ENCODE measurements around the gene CARD9.

DNA sequence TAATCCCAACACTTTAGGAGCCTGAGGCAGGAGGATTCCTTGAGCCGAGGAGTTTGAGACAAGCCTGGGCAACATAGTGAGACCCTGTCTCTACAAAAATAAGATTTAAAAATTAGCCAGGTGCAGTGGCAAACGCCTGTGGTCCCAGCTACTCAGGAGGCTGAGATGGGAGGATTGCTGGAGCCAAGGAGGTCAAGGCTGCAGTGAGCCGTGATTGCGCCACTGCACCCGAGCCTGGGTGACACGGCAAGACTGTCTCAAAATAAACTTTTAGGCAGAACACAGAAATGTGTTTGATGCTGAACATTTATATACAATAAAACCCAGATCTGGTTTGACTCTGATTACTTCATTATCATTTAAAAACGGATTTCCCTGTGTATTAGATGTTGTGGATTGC, 32.0 kb upstream of the CARD9 start:
- no peak for TF ChIP-seq CTCF (IDR thresholded peaks at IDR 0.05)
- no peak for TF ChIP-seq POLR2A (IDR thresholded peaks at IDR 0.05)

All from Peyer's patch (tissue), 4 donors.